ENCODE data around the gene PRDM16. TPM values are rescaled to one million over a fixed set of nuclear protein-coding genes. Genes with fewer than 3 reads are reported as not detected.

Gene PRDM16
- total and polyA plus RNA-seq, 2 of the 8 experiments (the other 6 are each of a cell fraction or from before 2014, with no cell fraction given), result 0.39 to 0.43 TPM

DNA sequence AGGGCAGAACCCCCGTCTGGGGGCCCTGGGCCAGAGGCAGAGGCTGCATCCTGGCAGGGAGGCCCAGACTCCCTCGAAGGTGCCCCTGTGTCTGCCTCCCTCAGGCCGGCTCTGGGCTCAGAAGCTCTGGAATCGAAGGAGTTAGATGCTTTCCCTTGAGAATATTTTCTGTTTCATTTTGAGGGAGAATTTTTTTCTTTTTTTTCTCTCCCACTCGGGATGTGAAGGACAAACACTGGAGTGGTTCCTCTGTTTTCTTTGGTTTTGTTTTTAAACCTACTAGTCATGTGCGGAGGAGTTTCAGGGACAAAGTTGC, 44.7 kb downstream of the PRDM16 start:
- Histone ChIP-seq H3K36me3 (ENCODE audit: control insufficient read depth in 2 of 4, insufficient read depth in 4 of 4, low read length in 3 of 4) (no peaks in the 10 kb centered on the region), H4K8ac (ENCODE audit: extremely low read depth, insufficient read depth, low read length) (no peak overlapping the region), H4K5ac (ENCODE audit: insufficient read length, low read depth, low read length) (no peak overlapping the region), H3K23ac (ENCODE audit: insufficient read length) (no peak overlapping the region), H3K9ac (replicated peaks in 1 of 4; ENCODE audit: extremely low read depth in 1 of 4, low read depth in 3 of 4, low read length in 3 of 4) (no peak overlapping the region), H3K79me1 (ENCODE audit: low read depth, low read length) (peaks cover 4% of the 10 kb centered on the region), H3K4me1 (replicated peaks in 1 of 4; ENCODE audit: control insufficient read depth in 3 of 4, insufficient read depth in 4 of 4, low read length in 3 of 4) (no peaks in the 10 kb centered on the region), H2BK12ac (ENCODE audit: low read depth, low read length) (no peak overlapping the region), H3K4me3 (ENCODE audit: extremely low read depth in 1 of 4, insufficient read depth in 2 of 4, low read depth in 3 of 4, low read length in 4 of 4) (no peak overlapping the region), H2AFZ (ENCODE audit: low read length) (no peak overlapping the region), H3K14ac (ENCODE audit: insufficient read length) (no peak overlapping the region), H4K91ac (replicated peaks; ENCODE audit: insufficient read length, low read length) (no peak overlapping the region), H2AK5ac (ENCODE audit: low read depth, low read length) (no peak overlapping the region), H3K23me2 (ENCODE audit: low read depth, low read length) (no peaks in the 10 kb centered on the region), H3K4me2 (ENCODE audit: insufficient read depth in 1 of 2, low read depth in 2 of 2, low read length in 2 of 2) (no peak overlapping the region), H2BK15ac (ENCODE audit: low read length) (no peak overlapping the region), H3K27me3 (replicated peaks in 1 of 4; ENCODE audit: control insufficient read depth in 3 of 4, extremely low read depth in 1 of 4, insufficient read depth in 3 of 4, low read length in 3 of 4) (no peaks in the 10 kb centered on the region), H3K18ac (ENCODE audit: extremely low read depth, low read length) (no peak overlapping the region), H4K20me1 (replicated peaks in 1 of 2; ENCODE audit: control insufficient read depth in 1 of 2, insufficient read depth in 2 of 2, low read length in 2 of 2) (peaks cover 0 to 6% of the 10 kb centered on the region in 2 experiments), H2BK5ac (ENCODE audit: low read depth, low read length) (no peak overlapping the region), H3K79me2 (ENCODE audit: control insufficient read depth in 1 of 2, insufficient read depth in 2 of 2, low read length in 2 of 2) (no peaks in the 10 kb centered on the region), H3K4ac (replicated peaks; ENCODE audit: insufficient read length, low read depth, low read length) (no peak overlapping the region), H2BK20ac (ENCODE audit: low read length) (no peak overlapping the region), H3K56ac (replicated peaks; ENCODE audit: insufficient read length, low read depth, low read length) (peak overlapping the region; percentile 46), H3K9me3 (ENCODE audit: insufficient read depth in 2 of 2, low read depth in 1 of 2, low read length in 1 of 2) (peaks cover 0 to 2% of the 10 kb centered on the region in 2 experiments; a peak in 2 of 4 replicates), H3K27ac (ENCODE audit: low read depth, low read length) (no peak overlapping the region), H2BK120ac (replicated peaks; ENCODE audit: low read depth, low read length) (no peak overlapping the region)
- ChIA-PET POLR2A (ENCODE audit: partially characterized antibody) (no interaction called here), CTCF (ENCODE audit: partially characterized antibody) (interaction anchor here (1.5 kb wide), 1 partner anchor 170 kb away, joined by 3 read pairs; no protein-coding TSS in a partner anchor)
- DNase-seq (ENCODE audit: low read depth in 1 of 2, low spot score in 2 of 2) (no peak), FAIRE-seq (no peak)
- WGBS, 2 experiments (ENCODE audit: extremely low coverage in 1 of 2, insufficient coverage in 1 of 2, insufficient read length in 1 of 2, insufficient replicate concordance in 2 of 2, low coverage in 1 of 2, low lambda C conversion rate in 2 of 2, missing lambda C conversion rate in 1 of 2), result 98% methylated on average over 6 of the region's 6 CpGs; no CpG with 5 or more reads in 1 of the 2 experiments
- TF ChIP-seq EGR1 (IDR thresholded peaks at IDR 0.05; ENCODE audit: borderline replicate concordance, low read depth, low read length) (no peak), CBX5 (IDR thresholded peaks at IDR 0.05; ENCODE audit: low read depth, low read length) (no peak), TBP (IDR thresholded peaks at IDR 0.05; ENCODE audit: low read depth, low read length) (no peak), TCF12 (IDR thresholded peaks at IDR 0.05; ENCODE audit: low read depth, low read length) (no peak), RAD21 (IDR thresholded peaks at IDR 0.05 in 1 of 2, conservative IDR thresholded peaks at IDR 0.05 in 1 of 2; ENCODE audit: low read depth in 2 of 2, low read length in 2 of 2) (no peak), CEBPB (IDR thresholded peaks at IDR 0.05; ENCODE audit: low read depth, low read length) (no peak), SUZ12 (IDR thresholded peaks at IDR 0.05; ENCODE audit: low read length) (no peak), KDM1A (IDR thresholded peaks at IDR 0.05; ENCODE audit: borderline replicate concordance, low read length) (no peak), KDM4A (IDR thresholded peaks at IDR 0.05; ENCODE audit: low read depth, low read length, severe bottlenecking) (no peak), GTF2F1 (IDR thresholded peaks at IDR 0.05; ENCODE audit: borderline replicate concordance, low read depth, low read length) (no peak), CHD1 (IDR thresholded peaks at IDR 0.05; ENCODE audit: low read depth, low read length) (no peak)

All from H1 (cell line).